ENCODE data around the gene SH3PXD2A. TPM values are rescaled to one million over a fixed set of nuclear protein-coding genes. Genes with fewer than 3 reads are reported as not detected.
A peak's percentile ranks its signal among the peaks of the same experiment; 100 is the strongest.

SH3PXD2A gene
- total RNA-seq, 2 experiments from 2014 or later, result 6.5 to 7.4 TPM

DNA sequence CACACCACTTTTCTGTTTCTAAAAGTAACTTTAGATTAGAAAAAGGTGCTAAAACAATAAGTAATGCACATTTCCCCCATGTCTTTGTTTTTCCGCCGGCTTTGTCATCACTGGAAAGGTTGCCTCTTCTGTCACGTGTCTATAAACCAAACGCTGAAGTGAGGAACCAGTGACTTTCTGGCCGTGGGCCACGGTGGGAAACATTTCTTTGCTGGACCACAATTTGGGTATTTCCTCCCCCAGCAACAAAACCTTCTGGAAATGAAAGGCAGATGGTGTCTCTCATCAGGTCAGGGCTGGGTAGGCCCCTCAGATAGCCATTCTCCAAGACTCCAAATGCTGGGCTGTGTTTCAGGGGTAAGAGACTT, 174.5 kb downstream of the SH3PXD2A start:
- Mint-ChIP-seq H3K4me1 (ENCODE audit: low read depth) (peaks cover 19% of the 10 kb centered on the region), H3K36me3 (ENCODE audit: low read depth) (no peaks in the 10 kb centered on the region), H3K27me3 (no peaks in the 10 kb centered on the region), H3K4me3 (no peak overlapping the region), H3K27ac (no peak overlapping the region), H3K9me3 (no peaks in the 10 kb centered on the region)
- ATAC-seq (no peak), DNase-seq (no peak)
- ChIA-PET POLR2A (interaction anchor here (1.6 kb wide), 1 partner anchor 87 kb away, joined by 4 read pairs; no protein-coding TSS in a partner anchor), CTCF (interaction anchor here (1.4 kb wide), 1 partner anchor 8 kb away, joined by 3 read pairs; no protein-coding TSS in a partner anchor)
- intact Hi-C loops (cut with micrococcal nuclease), result no loop called here
- TF ChIP-seq, protein P1, sequence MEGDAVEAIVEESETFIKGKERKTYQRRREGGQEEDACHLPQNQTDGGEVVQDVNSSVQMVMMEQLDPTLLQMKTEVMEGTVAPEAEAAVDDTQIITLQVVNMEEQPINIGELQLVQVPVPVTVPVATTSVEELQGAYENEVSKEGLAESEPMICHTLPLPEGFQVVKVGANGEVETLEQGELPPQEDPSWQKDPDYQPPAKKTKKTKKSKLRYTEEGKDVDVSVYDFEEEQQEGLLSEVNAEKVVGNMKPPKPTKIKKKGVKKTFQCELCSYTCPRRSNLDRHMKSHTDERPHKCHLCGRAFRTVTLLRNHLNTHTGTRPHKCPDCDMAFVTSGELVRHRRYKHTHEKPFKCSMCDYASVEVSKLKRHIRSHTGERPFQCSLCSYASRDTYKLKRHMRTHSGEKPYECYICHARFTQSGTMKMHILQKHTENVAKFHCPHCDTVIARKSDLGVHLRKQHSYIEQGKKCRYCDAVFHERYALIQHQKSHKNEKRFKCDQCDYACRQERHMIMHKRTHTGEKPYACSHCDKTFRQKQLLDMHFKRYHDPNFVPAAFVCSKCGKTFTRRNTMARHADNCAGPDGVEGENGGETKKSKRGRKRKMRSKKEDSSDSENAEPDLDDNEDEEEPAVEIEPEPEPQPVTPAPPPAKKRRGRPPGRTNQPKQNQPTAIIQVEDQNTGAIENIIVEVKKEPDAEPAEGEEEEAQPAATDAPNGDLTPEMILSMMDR (IDR thresholded peaks at IDR 0.05), result no peak

DNA sequence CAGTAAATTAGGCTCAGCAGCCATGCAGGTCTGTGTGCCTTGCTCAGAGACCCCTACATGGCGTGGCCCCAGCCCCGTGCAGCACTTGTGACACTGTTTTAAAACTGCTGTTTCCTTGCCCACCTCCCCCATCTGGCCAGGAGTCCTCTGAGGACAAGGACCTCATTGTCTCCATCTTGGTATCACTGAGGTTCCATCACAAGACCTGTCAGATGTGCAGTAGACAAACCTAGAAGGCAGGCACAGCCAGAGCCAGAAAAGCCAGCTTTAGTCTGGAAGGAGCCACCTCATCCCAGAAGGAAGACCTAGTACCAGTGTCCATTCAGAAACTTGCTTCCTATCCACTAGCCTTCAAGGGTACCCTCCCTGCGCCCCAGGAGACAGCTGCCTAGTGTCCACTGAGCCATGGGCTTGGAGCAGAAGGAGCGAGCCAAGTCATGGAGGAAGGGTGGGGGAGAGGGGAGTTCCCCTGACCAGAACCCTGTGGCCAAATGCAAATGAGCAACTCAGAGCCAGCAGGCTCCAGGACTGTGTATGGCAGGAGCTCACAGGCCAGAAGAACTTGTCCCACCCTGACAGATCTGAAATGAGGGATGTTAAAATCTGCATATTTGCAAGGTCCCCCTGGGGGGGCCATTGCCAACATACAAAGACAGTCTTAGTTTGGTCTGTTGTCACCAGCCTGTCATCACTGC, 176.1 kb downstream of the SH3PXD2A start:
- Mint-ChIP-seq H3K27me3 (no peaks in the 10 kb centered on the region), H3K9me3 (no peaks in the 10 kb centered on the region), H3K4me3 (no peak overlapping the region), H3K4me1 (ENCODE audit: low read depth) (peaks cover 19% of the 10 kb centered on the region), H3K36me3 (ENCODE audit: low read depth) (no peaks in the 10 kb centered on the region), H3K27ac (no peak overlapping the region)
- ChIA-PET CTCF (interaction anchor here (1.2 to 1.6 kb wide), 8 partner anchors 7 to 156 kb away, joined by 3 to 11 read pairs (median 4); no protein-coding TSS in a partner anchor), POLR2A (interaction anchor here (0.6 to 1.6 kb wide), 6 partner anchors 11 to 86 kb away, joined by 3 to 4 read pairs (median 3); no protein-coding TSS in a partner anchor)
- ATAC-seq (no peak), DNase-seq (no peak)
- intact Hi-C loops (cut with micrococcal nuclease), result no loop called here
- TF ChIP-seq, protein P1 (IDR thresholded peaks at IDR 0.05), result no peak

DNA sequence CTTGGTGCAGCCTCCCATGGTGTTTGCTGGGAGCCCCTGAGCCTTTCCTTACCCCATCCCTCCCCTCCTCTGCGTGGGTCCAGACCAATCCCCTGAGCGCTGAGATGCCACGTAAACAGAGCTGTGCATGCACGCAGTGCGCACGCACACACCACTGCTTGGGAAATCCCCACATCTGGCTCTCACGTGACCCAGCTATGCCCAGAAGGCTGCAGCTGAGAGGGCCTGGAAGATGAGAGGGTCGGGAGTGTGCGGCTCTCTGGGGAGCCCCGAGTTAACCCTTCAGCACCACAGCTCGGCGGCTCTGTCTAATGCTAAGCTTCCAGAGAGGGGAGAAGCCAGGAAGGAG, 177.2 kb downstream of the SH3PXD2A start:
- H3K27ac Mint-ChIP-seq, result peak overlapping the region; percentile 89
- intact Hi-C loops (cut with micrococcal nuclease), result no loop called here
- peak; percentile 93 for DNase-seq
- no peaks in the 10 kb centered on the region for H3K36me3 Mint-ChIP-seq (ENCODE audit: low read depth)
- TF ChIP-seq, protein P1 (IDR thresholded peaks at IDR 0.05), result no peak
- H3K4me3 Mint-ChIP-seq, result peak overlapping the region; percentile 76
- peak; percentile 98 for ATAC-seq
- no peaks in the 10 kb centered on the region for H3K9me3 Mint-ChIP-seq
- peaks cover 19% of the 10 kb centered on the region for H3K4me1 Mint-ChIP-seq (ENCODE audit: low read depth)
- H3K27me3 Mint-ChIP-seq, result no peaks in the 10 kb centered on the region
- CTCF ChIA-PET, result interaction anchor here (0.5 to 1.6 kb wide), 8 partner anchors 9 to 155 kb away, joined by 3 to 11 read pairs (median 3); no protein-coding TSS in a partner anchor
- POLR2A ChIA-PET, result interaction anchor here (0.5 to 1.3 kb wide), 2 partner anchors 17 to 84 kb away, joined by 3 read pairs; no protein-coding TSS in a partner anchor

DNA sequence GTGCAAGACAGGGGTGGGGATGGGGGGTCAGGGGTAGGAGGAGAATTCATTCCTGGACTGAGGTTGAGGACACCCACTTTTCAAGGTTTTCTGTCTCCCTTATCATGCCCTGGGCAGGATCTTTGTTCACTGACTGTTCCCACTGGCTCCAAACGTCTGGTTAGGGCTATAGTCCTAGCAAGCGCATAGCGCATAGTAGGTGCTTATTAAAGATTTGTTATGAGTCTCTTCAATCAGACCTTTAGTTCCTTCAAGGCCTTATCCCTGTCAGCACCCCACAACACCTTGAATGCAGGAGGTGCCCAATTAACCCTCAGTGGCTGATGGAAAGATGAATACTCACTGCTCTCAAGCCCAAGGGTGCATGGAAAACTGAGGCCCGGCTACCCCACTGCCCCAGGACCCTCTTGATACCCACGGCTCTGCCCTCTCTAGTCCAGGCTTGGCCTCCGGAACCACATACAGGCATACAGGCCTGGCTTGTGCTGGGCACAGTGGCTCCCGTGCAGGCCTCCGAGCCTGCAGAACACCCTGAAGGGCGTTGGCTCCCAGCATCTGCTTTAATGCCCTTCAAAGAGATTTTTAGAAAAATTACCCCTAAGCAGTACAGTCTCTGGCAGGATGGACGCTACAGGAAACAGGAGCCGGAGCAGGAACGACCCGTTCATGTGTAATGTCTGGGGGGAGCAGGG, 177.7 kb downstream of the SH3PXD2A start:
- Mint-ChIP-seq H3K4me3 (peak overlapping the region; percentile 76), H3K4me1 (ENCODE audit: low read depth) (peaks cover 19% of the 10 kb centered on the region), H3K27me3 (no peaks in the 10 kb centered on the region), H3K9me3 (no peaks in the 10 kb centered on the region), H3K36me3 (ENCODE audit: low read depth) (no peaks in the 10 kb centered on the region), H3K27ac (peak overlapping the region; percentile 89)
- DNase-seq (no peak), ATAC-seq (no peak)
- TF ChIP-seq, protein P1 (IDR thresholded peaks at IDR 0.05), result no peak
- ChIA-PET CTCF (interaction anchor here (1.0 to 1.6 kb wide), 6 partner anchors 9 to 155 kb away, joined by 3 to 11 read pairs (median 4); no protein-coding TSS in a partner anchor), POLR2A (interaction anchor here (1.3 kb wide), 1 partner anchor 17 kb away, joined by 3 read pairs; no protein-coding TSS in a partner anchor)
- intact Hi-C loops (cut with micrococcal nuclease), result no loop called here

Measured in activated CD8-positive, alpha-beta T cell treated with anti-CD3 and anti-CD28 coated beads for 36 hours (primary cell).